HG03575 (cell line): Measurements from ENCODE around the gene TUB.

ENCODE experiments used
- ATAC-seq: cut with Tn5 transposase; IDR thresholded peaks from one replicate; pipeline ENCODE4 v1.9.1; 2021; ENCODE audit not compliant: unreplicated experiment, insufficient number of reproducible peaks, low FRiP score; ENCODE audit errors: extremely low read depth

The TUB gene

DNA sequence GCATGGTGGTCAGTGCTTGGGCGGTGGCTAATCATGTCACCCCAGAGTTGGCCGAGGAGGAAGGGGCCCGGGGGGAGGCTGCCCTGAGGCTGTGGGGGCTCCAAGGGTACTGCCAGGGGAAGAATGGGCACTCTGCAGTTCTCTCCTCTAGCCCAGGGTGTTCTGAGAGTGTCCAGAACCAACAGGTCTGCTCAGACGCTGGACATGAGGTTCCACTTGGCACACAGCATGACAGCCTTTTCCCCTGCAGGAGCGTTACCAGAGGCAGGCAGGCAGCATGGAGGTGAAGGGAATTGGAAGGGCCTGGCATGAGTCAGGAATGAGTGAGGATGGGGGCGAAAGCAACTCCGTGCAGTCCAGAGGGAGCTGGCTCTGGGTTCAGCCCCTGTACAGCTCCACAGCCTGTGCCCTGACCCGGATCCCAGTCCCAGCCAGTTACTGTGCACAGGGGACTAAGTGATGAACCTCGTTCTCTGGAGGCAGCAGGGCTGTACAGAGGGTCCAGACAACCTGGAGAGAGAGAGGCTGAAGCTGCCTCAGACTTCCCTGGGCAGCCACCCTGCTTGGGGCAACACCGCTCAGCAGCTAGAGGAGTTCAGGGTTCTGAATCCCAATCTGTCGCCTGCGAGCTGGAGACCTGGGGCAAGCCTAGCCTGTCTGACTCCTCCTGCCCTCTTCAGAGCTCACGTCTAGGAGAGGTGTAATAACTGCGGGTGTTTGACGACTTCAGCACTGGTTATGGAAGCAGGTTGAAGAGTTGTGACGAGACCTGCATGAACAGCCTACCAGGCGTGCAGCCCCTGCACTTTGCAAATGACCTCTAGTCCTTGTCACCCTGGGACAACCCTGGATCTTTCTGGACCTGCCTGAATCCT, 14.7 kb upstream of the TUB start:
- no peak for ATAC-seq

DNA sequence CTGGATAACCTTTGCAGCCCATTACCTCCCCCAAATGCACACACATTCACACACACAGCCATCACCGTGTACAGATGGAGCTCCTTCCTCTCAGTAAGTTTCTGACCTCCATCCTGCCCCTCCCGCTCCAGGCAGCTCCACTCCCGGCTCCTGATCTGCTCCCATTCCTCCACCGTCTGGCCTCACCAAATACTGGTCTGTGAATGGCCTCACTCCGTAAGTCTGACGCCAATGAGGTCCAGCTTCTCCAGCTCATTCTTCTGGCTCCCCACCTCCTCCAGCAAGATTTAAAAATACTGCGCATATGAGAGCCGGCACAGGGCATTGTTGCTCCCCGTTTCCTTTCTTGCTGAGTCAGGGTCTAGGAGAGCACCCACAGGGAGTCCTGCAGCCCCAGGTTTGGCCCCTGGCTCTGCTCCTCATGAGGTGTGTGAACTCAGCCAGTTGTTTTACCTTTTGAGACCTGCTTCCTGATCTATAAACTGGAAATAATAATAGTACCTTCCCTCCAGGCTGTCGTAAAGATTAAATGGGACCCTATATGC, 14.0 kb upstream of the TUB start:
- ATAC-seq = no peak

GRCh38 chr11:8067567-8067928, 13.5 kb upstream of the TUB start:
- ATAC-seq = no peak

- ATAC-seq = no peak
These were observed 13.0 kb upstream of the TUB start for GRCh38 chr11:8067929-8068575.

- no peak for ATAC-seq
These were observed 12.3 kb upstream of the TUB start for GRCh38 chr11:8068605-8069221.

DNA sequence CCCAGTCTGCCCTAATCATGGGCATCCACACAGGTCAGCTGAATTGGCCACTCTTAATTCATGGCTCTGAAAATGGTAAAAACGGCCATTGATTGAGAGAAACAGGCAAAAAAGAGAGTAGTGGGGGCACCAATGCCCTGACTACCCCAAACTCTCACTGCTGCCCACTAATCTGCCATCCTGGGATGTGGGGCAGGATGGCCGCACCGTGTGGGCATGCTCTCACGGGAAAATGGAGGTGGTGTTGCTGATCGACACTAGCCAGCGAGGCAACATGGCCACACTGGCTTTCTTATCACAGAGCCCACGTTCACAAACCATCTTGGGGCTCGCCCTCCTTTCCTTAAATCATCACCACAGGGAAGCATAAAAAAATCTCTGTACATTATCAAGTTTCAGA, 11.2 kb upstream of the TUB start:
- ATAC-seq = no peak

GRCh38 chr11:8070417-8071115, 10.4 kb upstream of the TUB start:
- no peak for ATAC-seq

GRCh38 chr11:8071616-8072581, 9.1 kb upstream of the TUB start:
- no peak for ATAC-seq

DNA sequence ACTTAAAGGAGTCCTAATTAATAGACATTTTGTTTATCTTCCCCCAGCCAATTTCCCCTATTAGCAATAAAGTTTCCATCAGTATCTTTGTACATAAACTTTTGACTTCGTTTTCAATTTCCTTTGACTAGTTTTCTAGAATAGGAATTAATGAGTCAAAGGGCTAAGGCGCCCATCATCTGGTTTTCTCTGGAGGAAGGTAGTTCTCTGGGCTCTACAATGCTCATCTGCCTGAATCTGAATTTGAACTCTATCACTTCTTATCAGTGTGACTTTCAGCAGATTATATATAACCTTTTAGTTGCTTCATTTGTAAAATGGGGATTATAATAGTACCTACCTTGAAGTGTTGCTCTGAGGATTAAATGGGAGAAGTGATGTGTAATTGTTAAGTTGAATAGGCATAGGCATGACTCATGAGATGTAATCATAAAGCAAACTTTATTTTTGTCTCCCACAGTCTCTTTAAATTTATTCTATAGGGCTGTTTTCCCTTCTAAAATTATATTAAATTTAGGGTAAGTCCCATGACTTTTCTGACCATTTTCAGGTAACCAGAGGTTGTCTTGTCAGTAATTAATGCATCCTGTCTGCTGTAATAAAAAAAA, 5.8 kb upstream of the TUB start:
- ATAC-seq = no peak

GRCh38 chr11:8079111-8079675, 1.8 kb upstream of the TUB start:
- no peak for ATAC-seq

DNA sequence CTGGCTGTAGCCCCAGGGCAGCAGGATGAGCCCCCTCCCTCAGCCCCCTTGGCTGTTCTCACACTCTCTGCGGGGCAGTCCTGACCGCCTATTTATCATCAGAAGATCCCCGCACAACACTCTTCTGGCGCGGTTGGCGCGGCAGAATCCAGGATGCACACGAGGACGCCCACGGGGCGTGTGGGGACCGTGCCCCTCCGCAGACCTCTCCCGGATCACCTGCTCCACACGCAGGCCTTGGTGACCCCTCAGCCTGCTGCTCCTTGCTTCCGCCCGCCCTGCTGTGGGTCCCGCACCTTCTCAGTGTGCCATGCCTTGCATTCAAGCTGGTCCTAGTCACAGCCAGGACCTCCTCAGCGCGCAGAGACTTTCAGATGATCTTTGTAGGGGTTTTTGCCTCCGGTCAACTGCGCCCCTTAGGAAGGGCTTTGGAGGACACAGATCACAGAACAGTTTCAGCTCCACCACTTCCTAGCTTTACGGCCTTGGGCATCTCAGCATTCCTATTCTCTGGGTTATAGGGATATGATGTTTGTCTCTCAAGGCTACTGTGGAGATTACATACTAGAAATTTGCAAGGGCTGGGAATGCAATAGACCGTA, 841 bp upstream of the TUB start:
- ATAC-seq = no peak

DNA sequence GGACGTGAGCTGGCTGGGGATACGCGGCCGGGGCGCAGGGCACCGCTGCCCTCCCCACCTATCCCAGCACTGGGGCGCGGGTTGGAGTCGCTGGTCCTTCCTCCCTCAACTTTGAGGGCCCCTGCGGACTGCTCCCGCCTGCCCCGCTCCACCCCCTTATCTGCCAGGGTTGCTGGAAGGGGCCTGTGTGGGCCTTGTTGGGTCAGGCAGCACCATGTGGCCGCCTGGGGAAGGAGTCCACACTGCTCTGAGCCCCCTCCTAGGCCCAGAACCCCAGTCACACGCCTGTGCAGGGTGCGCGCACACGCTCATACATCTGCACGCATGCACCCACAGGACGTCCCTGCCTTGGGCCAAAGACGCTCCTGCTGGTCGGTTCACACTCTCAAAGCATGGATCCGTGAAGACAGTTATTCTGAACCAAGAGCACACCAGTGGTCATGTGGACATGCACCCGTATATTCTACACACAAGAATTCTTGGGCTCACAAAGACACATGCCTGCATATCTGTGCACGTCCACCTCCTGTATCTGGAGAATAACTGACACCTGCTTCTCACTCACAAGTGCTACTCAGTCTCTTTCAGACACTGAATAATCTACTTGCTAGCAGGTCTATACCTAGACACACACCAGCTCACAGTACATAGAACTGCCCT, 710 bp downstream of the TUB start:
- ATAC-seq = no peak

DNA sequence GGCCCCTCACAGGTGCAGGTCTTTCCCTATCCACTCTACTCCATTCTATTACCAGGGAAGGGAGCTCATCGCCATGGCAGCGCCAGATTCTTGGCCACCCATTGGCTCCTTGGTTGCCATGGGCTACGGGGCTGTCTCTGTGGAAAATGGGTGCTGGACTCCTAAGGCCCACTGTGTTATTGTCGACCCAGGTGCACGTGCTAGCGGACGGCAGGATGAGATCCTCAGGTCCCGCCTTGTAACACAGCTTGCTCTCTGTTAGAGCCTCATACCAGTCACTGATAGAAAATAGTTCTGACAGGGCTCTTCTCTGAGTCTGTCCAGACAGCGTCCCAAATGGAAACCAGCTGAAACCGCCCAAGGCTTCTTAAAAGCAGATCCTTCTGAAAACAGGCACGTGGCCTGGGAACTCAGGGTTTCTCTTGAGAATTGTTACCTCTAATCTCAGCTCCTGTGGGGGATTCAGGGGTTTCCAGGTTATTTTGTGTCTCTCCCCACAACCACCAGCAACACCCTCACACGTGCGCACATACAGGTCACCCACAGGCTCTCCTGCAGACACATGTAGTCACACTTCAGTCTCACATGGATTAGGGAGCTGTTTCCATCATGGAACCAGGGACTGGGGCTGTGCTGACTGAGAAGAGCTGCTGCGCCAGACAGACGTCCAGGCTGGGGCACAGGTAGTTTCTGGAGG, 1.5 kb downstream of the TUB start:
- ATAC-seq = no peak

GRCh38 chr11:8083088-8083395, 2.0 kb downstream of the TUB start:
- ATAC-seq = no peak

DNA sequence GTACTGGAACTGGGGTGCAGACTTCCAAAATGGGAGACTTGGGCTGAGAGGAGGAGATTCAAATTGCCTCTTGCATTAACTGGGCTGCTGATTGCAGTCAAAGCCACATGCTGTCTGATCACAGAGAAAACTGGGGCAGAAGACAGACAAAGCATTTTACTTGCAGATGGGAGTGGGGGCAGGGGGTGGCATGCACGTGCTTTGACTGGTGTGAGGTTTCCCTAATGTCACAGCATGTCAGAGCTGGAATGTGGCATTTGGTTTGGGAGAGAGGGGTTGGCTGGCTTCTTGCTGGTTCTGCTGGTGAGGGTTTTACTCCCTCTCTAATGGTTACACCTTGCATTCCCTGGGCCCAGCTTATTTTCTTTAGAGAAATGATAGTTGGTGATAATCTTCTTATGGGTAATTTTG, 2.9 kb downstream of the TUB start:
- ATAC-seq = no peak

DNA sequence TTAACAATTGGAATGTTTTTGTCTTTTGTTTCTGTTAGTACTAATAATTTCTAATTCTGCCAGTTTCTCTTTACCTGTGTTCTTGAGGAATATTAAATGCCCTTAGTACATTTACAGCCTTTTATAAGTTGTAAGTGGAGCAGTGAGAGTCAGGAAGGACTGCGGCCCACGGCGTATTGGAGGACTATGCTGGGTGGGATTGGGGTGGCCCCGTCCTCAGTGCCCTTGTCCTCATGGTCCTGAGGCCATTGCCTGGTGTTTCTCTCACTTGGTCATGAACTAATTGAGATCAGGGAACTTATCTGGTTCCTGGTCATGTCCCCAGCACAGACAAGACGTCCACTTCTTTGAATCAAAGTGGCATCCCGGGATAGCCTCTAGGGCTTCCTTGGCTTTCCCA, 3.3 kb downstream of the TUB start:
- no peak for ATAC-seq
